Upper lobe of left lung (tissue), 6 donors: Measurements from ENCODE around the gene CCDC40. TPM values are rescaled to one million over a fixed set of nuclear protein-coding genes. Genes with fewer than 3 reads are reported as not detected.

Source experiments
- ATAC-seq, 2 donors: fragments of 200-7000 bp; cut with Tn5 transposase; one replicate each; pipeline ENCODE4 v1.9.1; 2022; ENCODE audit warnings: mild to moderate bottlenecking in 2 of 2, moderate library complexity in 2 of 2; ENCODE audit not compliant: low FRiP score in 2 of 2
- DNase-seq, 2 donors: peaks; one replicate each; pipeline ENCODE4 v3.0.0-alpha.2; 2019 to 2020
- H3K27ac ChIP-seq, 4 donors: fragments of 200-600 bp; sonication (generic); one replicate each; pipeline ENCODE4 v1.5.1; 2016 to 2019
- H3K27me3 ChIP-seq, 4 donors: fragments of 200-600 bp; sonication (generic); one replicate each; pipeline ENCODE4 v1.5.1; 2017 to 2019
- H3K36me3 ChIP-seq, 4 donors: fragments of 200-600 bp; sonication (generic); one replicate each; pipeline ENCODE4 v1.5.1; 2016 to 2019
- H3K4me1 ChIP-seq, 4 donors: fragments of 200-600 bp; sonication (generic); one replicate each; pipeline ENCODE4 v1.5.1; 2018 to 2019
- H3K4me3 ChIP-seq, 4 donors: fragments of 200-600 bp; sonication (generic); one replicate each; pipeline ENCODE4 v1.5.1; 2017 to 2019; ENCODE audit warnings: mild to moderate bottlenecking in 2 of 4, moderate library complexity in 1 of 4
- H3K9me3 ChIP-seq, 4 donors: fragments of 200-600 bp; sonication (generic); one replicate each; pipeline ENCODE4 v1.5.1; 2018 to 2019
- EP300 ChIP-seq, 4 donors: sonication (generic); formaldehyde crosslinking; IDR thresholded peaks; one replicate each; pipeline ENCODE4 v1.5.1; 2017; ENCODE audit warnings: antibody characterized with exemption in 4 of 4, control low read depth in 2 of 4
- POLR2A ChIP-seq, 4 donors: fragments of 450-650 bp; IDR thresholded peaks; one replicate each; pipeline ENCODE4 v1.5.1; 2016 to 2017; ENCODE audit warnings: antibody characterized with exemption in 4 of 4, mild to moderate bottlenecking in 2 of 4
- POLR2AphosphoS5 ChIP-seq, 2 donors: sonication (generic); formaldehyde crosslinking; IDR thresholded peaks; one replicate each; pipeline ENCODE4 v1.5.1; 2017; ENCODE audit warnings: antibody characterized with exemption in 2 of 2
- WGBS, 2 donors: methylation state at CpG; one replicate each; pipeline ENCODE4 v1.1.5; 2017 to 2018; 5-methylcytosine and 5-hydroxymethylcytosine counted together
- total RNA-seq, 6 donors: library from RNA; depleted of rRNA in 4 of 6; stranded (reverse); fragments of >200 nt in 4 of 6; gene quantifications; one replicate each; pipeline versions ENCODE4 v1.1.0 to v1.2.1, GENCODE V29; 2016 to 2021
- TF ChIP-seq, protein P1 (sequence below), 6 experiments: fragments of 450-650 bp in 4 of 6; fragments of 200-600 bp in 2 of 6; sonication (generic) in 2 of 6; IDR thresholded peaks; one replicate each; pipeline ENCODE4 v1.5.1; 2016 to 2019; ENCODE audit warnings: antibody characterized with exemption in 6 of 6
- donor health status: DM: no; HTN: no; CAD: no; lungs with moderate emphysema.
- donor health status: DM: no; HTN: yes; CAD: no; lungs with severe emphysema.

The CCDC40 gene
- total RNA-seq, 6 donors from 2014 or later: 4.1 to 96.4 (median 24.2) TPM

DNA sequence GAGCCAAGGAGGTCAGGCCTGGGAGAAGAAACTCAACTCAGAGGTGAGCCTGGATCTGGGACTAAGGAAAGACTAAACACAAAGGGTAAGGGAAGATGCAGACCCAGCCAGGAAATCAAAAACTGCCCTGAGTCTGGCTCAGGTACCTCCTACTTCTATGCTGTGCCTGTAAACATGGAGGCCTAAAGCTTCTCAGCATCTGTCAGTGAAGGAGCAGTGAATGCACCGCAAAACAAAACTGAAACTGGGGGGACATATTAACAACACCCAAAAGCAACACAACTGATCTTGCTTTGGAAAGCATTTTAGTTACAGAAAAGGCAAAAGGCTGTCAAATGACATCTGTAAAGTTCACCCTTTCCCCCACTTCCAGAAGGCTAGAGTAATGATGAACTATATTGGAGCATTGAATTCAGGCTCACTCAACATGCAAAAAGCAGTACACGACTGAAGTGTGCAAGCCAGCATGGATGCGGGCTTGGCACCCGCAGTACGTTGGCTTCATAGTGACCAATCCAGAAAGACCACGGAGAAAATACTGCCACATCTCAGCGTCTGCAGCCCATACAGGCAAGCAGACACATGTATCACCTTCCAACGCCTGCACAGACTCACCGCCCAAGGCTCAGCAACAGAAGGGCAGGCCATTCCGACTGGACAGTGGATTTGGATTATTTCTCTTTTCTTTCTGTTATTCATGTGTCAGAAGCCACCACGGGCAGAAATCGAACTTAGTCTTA lies 4.6 kb upstream of the CCDC40 start:
- H3K27me3 ChIP-seq: no peaks in the 10 kb centered on the region
- ATAC-seq: no peak
- WGBS, 2 donors: 92 to 94% methylated on average over 12 of the region's 12 CpGs
- DNase-seq: no peak
- H3K27ac ChIP-seq: no peak overlapping the region
- H3K9me3 ChIP-seq: no peaks in the 10 kb centered on the region
- H3K36me3 ChIP-seq: no peaks in the 10 kb centered on the region
- H3K4me1 ChIP-seq: peaks cover 25 to 58% (median 42%) of the 10 kb centered on the region in 4 donors
- TF ChIP-seq EP300 (IDR thresholded peaks at IDR 0.05) (no peak), POLR2AphosphoS5 (IDR thresholded peaks at IDR 0.05) (no peak), POLR2A (IDR thresholded peaks at IDR 0.05) (no peak)
- TF ChIP-seq, protein P1, sequence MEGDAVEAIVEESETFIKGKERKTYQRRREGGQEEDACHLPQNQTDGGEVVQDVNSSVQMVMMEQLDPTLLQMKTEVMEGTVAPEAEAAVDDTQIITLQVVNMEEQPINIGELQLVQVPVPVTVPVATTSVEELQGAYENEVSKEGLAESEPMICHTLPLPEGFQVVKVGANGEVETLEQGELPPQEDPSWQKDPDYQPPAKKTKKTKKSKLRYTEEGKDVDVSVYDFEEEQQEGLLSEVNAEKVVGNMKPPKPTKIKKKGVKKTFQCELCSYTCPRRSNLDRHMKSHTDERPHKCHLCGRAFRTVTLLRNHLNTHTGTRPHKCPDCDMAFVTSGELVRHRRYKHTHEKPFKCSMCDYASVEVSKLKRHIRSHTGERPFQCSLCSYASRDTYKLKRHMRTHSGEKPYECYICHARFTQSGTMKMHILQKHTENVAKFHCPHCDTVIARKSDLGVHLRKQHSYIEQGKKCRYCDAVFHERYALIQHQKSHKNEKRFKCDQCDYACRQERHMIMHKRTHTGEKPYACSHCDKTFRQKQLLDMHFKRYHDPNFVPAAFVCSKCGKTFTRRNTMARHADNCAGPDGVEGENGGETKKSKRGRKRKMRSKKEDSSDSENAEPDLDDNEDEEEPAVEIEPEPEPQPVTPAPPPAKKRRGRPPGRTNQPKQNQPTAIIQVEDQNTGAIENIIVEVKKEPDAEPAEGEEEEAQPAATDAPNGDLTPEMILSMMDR (IDR thresholded peaks at IDR 0.05): no peak
- H3K4me3 ChIP-seq: no peak overlapping the region

DNA sequence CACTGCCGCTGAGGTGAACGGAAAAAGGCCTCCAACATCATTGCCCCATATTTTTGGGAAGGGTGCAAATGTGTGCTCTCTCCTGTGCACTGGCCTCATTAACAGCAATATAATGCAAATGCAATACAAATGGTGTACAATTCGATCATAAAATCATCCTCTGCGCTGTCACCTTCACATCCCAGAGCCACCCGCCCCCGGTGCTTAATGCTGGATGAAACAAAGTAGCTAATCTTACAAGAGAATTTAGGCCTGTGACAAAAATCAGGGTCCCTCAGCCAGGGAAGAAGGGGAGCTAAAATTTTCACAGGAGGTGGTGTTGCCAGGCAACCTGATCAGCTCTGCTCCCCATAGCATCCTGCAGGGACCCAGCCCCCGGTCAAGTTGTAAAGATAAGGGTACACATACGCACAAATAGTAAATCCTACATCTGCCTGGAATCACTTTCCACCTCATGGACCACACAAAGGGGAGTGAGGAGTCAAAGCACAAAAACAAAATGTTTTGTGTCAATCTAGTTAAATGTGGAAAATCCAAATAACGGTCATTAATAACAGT lies 3.7 kb upstream of the CCDC40 start:
- ATAC-seq: no peak
- no peak for TF ChIP-seq POLR2A (IDR thresholded peaks at IDR 0.05)
- no peak for TF ChIP-seq EP300 (IDR thresholded peaks at IDR 0.05)
- TF ChIP-seq POLR2AphosphoS5 (IDR thresholded peaks at IDR 0.05): no peak
- TF ChIP-seq, protein P1 (IDR thresholded peaks at IDR 0.05): no peak
- no peak overlapping the region for H3K27ac ChIP-seq

DNA sequence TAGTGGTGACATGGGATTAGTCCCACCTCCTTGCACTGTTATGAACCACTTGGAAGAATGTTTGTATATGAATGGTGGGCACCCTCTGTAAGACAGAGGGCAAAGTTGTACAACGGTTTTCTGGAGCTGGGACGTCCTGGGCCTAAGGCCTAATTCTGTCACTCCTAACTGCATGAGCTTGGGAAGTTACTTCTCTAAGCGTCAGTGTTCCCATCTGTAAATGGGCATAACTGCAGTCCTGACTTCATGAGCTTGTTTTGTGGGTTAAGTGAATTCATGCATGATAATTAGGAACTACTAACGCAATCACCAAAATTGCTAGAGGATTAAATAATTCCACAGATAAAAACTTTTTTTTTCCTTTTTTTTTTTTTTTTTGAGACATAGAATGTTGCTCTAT lies 2.6 kb upstream of the CCDC40 start:
- TF ChIP-seq, protein P1 (IDR thresholded peaks at IDR 0.05): no peak
- no peak for TF ChIP-seq EP300 (IDR thresholded peaks at IDR 0.05)
- no peak for TF ChIP-seq POLR2AphosphoS5 (IDR thresholded peaks at IDR 0.05)
- no peak for TF ChIP-seq POLR2A (IDR thresholded peaks at IDR 0.05)
- H3K36me3 ChIP-seq: no peaks in the 10 kb centered on the region
- WGBS, 2 donors: 96 to 98% methylated on average over 4 of the region's 4 CpGs
- H3K4me1 ChIP-seq: peaks cover 21 to 49% (median 35%) of the 10 kb centered on the region in 4 donors
- no peaks in the 10 kb centered on the region for H3K27me3 ChIP-seq
- no peak overlapping the region for H3K4me3 ChIP-seq
- DNase-seq (no peak), ATAC-seq (no peak)
- no peak overlapping the region for H3K27ac ChIP-seq
- H3K9me3 ChIP-seq: no peaks in the 10 kb centered on the region

More for the DNA sequence above, 3.7 kb upstream of the CCDC40 start:
- WGBS, 2 donors: 93 to 95% methylated on average over 9 of the region's 9 CpGs
- Histone ChIP-seq H3K4me1 (peaks cover 28 to 60% (median 46%) of the 10 kb centered on the region in 4 donors), H3K9me3 (no peaks in the 10 kb centered on the region), H3K36me3 (no peaks in the 10 kb centered on the region), H3K27me3 (no peaks in the 10 kb centered on the region), H3K4me3 (no peak overlapping the region)
- no peak for DNase-seq

DNA sequence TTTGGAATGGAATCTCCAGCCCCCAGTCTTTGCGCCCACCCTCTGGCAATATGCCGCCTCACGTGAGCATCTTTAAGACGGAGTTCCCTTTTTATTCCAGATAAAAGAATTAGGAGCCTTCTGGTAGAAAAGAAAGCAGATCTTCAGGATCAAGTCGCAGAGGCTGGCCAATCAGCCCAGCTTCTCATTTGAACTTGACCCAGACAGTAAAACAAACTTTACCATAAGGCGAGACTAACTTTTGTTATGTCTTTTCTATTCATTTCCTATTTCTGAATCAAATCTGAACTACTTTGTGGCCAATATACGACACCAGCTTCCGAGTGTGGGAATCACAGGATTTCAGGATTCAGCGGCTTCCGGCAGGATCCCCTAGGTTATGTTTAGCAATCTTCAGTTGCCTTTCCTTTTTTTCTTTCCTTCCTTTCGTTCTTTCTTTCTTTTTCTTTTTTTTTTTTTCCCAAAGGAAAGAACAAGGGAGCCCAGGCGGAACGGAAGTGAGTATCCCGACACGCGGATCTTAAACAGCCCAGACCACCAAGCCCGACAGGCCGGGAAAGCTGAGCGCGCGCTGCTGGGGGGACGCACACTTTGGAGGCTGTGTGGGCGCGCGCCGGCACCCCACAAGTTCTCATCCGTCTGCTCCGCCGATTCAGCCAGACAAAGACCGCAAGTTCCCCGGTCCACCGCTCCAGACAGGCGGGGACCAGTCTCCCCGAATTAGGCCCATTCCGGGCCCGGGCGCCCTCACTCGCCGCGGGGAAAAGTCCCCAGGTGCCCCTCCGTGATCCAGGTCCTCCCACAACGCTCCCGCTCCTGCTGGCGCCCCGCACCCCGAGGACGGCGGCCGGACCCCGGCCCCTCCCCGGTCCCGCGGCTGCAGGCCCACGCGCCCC lies 1.4 kb upstream of the CCDC40 start:
- DNase-seq (peak in 1 of 2 donors; percentile 32), ATAC-seq (no peak)

More for the DNA sequence above, 1.4 kb upstream of the CCDC40 start:
- H3K9me3 ChIP-seq: no peaks in the 10 kb centered on the region
- TF ChIP-seq, protein P1 (IDR thresholded peaks at IDR 0.05): no peak
- TF ChIP-seq POLR2A (IDR thresholded peaks at IDR 0.05): peak in 1 of 4 donors; percentile 21
- H3K27ac ChIP-seq: peak overlapping the region; percentile 64 to 84 (median 82)
- no peaks in the 10 kb centered on the region for H3K27me3 ChIP-seq
- H3K36me3 ChIP-seq: peaks cover 0 to 2% (median 0%) of the 10 kb centered on the region in 4 donors
- WGBS, 2 donors: 2 to 4% methylated on average over 29 to 31 of the region's 55 CpGs
- H3K4me1 ChIP-seq: peaks cover 14 to 37% (median 23%) of the 10 kb centered on the region in 4 donors
- H3K4me3 ChIP-seq: peak overlapping the region; percentile 58 to 94 (median 78)
